Uterus (tissue), 2 donors: ENCODE data around the gene KIAA1217.

ENCODE experiments used
- CTCF ChIP-seq, 4 experiments: fragments of 200-600 bp in 2 of 4; fragments of 450-650 bp in 2 of 4; sonication (generic) in 2 of 4; IDR thresholded peaks; one replicate each; pipeline ENCODE4 v1.5.1; 2016 to 2019; ENCODE audit warnings: antibody characterized with exemption in 4 of 4, mild to moderate bottlenecking in 2 of 4, moderate library complexity in 1 of 4
- POLR2A ChIP-seq, 2 donors: fragments of 450-650 bp; IDR thresholded peaks; one replicate each; pipeline ENCODE4 v1.6.1; 2016; ENCODE audit warnings: antibody characterized with exemption in 2 of 2, mild to moderate bottlenecking in 1 of 2, moderate library complexity in 1 of 2

- TF ChIP-seq CTCF (IDR thresholded peaks at IDR 0.05) (no peak), POLR2A (IDR thresholded peaks at IDR 0.05) (no peak)
Measured at GRCh38 chr10:24215603-24216002, 6.7 kb downstream of the KIAA1217 start.
